HG02623 (cell line): ENCODE data around the gene RBBP8NL.

Source experiments
- ATAC-seq: cut with Tn5 transposase; IDR thresholded peaks from one replicate; pipeline ENCODE4 v1.9.1; 2021; ENCODE audit warnings: moderate library complexity; ENCODE audit not compliant: unreplicated experiment

RBBP8NL gene

DNA sequence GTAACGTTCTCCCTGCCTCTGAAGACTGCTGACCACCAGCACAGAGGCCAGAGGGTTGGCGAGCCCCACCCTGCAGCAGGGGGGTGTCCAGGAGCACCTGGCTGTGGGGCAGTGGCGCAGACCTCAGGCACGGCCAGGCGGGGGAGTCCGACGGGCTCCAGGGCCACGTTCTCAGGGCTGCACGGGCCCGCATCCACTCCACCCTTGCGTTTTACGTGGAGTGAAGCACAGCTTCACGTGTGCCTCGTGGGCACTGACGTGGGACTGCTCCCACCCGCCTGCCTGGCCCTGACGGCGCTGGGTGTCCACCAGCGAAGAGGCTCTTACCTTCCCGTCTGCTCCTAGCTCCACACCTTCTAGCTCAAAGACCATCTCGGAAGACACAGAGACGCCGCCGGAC is 33.5 kb downstream of the RBBP8NL start:
- no peak for ATAC-seq

DNA sequence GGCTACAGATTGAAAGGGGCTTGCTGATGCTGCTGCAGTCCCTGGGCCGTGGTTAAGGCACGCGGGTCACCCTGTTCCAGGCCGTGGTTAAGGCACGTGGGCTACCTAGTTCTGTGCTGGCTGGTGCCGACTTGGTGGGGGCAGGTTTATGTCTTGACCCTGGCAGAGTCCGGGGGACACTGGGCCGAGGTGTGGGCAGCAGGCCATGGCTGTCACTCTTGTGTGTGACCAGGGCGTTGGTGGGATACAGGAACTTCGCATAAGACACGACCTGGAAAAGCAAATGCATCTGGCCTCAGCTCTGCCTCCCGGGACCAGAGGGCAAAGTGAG is 34.0 kb downstream of the RBBP8NL start:
- no peak for ATAC-seq

DNA sequence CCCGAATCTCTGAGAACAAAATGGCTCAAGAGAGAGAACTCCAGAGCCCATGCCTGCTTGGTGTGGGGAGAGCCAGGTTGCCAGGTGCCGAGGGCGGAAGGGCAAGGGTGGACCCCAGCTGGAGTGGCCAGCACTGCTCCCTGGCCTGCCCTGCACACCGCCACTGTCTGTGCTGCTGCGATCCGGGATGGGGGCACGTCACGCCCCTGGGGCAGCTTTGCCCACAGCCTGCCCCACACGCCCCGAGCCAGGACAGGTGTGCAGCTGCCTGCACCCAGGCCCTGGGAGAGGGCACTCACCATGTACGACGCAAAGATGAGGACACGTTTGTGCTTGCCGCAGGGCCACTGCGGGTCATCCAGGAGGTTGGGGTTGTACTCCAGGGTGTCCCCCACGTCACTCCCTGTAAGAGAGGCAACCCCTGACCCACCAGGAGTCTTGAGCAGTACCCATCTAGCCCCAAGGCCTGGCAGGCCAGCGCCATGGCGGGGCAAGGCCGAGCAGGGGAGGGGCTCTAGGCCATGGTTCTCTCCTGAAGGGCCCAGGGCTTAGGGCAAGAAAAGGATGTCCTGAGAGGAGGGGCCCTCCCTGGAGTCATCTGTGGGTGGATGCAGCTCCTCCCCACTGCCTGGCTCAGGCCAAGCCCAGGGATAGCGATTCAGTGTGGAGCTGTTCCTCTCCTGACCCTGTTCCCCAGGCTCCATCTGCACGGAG is 34.6 kb downstream of the RBBP8NL start:
- ATAC-seq, result no peak

DNA sequence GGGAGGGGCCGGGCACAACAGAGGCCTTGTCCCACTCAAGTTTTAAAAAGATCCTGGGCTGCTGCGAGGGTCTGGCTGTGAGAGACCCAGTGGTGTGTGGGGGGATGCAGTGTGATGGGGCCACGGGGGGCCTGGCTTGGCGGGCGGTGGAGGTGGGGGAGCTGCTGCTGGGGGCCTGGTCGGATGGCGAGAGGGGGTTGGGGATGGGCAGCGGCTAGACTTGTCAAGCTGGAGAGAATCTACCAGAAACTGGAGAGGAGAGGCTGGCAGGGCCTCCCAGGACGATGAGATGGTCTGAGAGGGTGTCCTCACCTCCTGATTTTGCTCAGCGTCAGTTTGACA is 35.3 kb downstream of the RBBP8NL start:
- ATAC-seq, result no peak

DNA sequence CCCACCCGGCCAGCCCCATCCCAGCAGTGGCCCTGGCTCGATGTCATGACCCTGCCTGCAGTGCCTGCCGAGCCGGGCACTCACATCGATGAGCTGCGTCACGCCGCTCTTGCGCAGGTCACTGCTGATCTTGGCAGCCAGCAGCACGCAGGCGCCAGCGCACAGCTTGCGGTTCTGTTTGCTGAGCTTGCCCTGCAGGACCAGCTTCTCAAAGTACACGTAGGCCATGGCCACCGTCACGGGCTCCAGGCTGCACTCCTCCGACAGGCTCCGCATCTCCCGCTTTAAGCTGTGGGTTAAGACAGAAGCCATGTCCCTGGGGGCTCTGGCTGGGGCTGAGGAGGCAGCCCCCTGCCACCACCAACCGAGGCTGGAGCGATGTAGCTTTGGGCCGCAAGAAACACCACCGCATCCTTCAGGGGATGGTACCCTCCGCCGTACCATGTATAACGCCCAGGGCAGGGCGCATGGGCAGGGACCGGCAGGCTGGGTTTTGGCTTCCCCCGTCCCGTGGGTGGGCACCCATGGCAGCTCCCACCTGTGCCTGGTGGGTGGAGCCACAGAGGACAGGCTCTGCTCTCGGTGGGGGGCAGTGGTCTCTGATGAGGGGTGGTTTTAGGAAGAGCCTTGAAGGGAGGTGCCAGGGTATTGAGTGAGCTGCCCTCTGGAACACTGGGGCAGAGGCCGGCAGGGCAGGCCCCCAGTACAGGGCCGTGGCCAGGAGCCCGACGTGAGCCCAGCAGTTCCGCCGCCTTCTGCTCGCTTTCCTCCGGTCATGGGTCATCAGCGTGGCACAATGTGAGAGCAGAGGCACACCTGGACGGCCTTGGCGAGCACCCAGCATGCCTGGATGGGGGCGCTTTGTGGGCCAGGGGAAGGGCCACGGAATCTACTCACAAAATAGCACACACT is 35.9 kb downstream of the RBBP8NL start:
- ATAC-seq, result no peak

DNA sequence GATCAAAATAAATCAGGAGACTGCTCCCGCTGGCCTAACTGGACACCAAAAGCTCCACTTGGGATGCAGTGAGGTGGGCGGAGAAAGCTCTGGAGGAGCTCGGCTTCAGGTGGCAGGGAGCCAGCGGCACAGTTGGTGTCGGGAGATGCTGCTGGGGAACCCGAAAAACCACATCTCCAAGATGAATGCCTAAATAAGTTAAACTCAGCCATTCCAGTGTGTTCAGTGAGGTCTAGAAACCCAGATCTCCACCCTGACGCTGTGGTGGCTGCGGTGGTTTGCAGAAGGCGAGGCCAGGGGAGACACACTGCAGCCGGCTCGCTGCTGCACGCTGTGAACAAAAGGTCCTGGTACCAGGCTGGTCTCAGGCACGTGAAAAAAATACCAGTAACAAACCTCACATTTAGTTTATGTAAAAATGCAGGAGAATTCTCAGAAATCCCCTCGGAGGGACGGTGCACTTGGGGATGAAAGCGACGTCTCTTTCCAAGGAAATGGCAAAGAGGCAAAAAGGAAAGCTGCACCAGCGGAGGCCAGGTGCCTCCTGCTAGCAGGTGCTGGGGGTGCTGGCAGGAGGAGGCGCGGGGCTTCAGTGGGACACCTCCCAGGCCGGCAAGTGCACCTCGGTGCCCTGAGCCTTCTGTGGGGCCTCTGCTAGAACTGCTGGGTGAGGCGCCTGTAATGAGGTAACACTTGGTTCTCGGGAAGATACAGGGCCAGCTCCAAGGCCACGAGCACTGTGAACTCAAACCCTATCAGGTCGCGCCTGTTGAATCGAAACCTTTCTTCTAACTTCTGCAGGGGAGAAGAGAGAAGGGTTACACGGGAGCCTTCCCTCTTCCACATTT is 36.8 kb downstream of the RBBP8NL start:
- no peak for ATAC-seq

DNA sequence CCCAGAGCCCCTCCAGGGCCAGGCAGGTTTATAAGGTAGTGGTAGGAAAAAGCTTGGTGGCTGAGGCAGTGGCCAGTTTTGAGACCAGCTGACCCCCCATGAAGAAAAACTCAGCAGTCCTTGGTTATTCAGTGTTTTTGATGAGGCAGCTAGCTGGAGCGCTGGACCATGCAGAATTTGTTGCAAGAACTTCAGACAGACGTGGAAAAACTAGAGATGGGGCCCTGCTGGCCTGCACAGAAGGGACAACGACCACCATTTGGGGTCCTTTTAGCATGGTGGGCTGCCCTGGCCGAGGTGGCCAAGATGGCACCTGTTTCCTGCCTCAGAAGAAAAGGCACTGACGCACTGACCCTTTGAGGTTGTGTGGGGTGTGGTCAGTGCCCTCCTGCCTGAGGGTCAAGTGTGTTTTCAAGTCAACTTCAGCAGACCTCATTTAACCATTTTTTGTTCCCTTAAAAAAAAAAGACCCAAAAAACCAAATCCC is 37.7 kb downstream of the RBBP8NL start:
- no peak for ATAC-seq

GRCh38 chr20:62388839-62389600 is 38.3 kb downstream of the RBBP8NL start:
- no peak for ATAC-seq

DNA sequence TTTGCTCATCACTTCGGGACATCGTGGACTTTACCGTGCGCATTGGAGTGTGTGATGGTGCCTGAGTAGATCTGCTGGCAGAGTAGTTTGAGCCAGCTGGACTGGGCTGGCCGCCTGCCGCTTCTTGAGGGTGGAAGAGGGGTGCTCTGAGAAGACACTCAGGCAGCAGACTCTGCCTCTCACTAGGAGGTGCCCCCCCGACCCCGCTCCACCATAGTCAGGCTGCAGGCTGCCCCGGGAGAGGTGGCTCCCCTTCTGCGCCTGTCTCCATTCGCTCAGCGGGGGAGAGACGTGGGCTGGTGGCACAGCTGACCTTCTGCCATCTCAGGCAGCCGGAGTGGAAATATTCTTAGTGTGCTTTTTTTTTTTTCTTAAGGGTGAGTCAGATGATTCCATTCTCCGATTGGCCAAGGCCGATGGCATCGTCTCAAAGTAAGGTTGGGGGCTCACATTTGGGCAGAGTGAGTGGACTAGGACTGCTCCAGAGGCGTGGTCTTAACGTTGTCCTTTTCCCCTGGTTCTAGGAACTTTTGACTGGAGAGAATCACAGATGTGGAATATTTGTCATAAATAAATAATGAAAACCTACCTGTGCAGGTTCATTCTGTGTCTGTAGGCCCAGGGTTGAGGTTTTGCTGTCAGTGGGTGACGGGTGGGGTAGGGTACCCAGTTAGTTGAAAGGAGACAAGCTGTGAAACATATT is 39.3 kb downstream of the RBBP8NL start:
- no peak for ATAC-seq

DNA sequence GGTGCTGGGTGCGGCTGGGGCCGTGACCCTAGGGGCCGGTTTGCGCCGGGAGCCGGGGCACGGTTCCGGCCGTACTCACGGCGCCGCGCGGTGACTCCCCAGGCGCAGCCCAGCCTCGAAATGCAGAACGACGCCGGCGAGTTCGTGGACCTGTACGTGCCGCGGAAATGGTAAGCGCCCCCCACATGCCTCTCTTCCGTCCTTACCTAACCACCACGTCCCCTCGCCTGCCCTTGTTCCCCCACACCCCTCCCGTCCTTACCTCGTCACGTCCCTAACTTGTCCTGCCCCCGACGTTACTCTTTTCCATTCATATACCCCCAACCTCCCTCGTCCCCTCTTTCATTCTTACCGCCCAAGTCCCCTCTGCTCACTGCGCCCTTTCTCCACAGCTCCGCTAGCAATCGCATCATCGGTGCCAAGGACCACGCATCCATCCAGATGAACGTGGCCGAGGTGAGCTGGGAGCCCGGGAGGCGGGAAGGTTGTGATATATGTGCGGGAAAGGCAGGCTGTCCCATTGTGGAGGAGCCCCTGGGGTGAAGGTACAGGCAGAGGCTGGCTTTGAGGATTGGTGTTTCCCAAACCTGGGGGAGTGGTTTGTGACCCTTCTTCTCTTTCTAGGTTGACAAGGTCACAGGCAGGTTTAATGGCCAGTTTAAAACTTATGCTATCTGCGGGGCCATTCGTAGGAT is 40.0 kb downstream of the RBBP8NL start:
- no peak for ATAC-seq

GRCh38 chr20:62386383-62387218 is 40.7 kb downstream of the RBBP8NL start, which contains the start of gene RPS21:
TSS of gene RPS21 (plus strand) at chr20:62387103. CDS start at chr20:62387339, 236 bp downstream.
- peak; percentile 69 for ATAC-seq

DNA sequence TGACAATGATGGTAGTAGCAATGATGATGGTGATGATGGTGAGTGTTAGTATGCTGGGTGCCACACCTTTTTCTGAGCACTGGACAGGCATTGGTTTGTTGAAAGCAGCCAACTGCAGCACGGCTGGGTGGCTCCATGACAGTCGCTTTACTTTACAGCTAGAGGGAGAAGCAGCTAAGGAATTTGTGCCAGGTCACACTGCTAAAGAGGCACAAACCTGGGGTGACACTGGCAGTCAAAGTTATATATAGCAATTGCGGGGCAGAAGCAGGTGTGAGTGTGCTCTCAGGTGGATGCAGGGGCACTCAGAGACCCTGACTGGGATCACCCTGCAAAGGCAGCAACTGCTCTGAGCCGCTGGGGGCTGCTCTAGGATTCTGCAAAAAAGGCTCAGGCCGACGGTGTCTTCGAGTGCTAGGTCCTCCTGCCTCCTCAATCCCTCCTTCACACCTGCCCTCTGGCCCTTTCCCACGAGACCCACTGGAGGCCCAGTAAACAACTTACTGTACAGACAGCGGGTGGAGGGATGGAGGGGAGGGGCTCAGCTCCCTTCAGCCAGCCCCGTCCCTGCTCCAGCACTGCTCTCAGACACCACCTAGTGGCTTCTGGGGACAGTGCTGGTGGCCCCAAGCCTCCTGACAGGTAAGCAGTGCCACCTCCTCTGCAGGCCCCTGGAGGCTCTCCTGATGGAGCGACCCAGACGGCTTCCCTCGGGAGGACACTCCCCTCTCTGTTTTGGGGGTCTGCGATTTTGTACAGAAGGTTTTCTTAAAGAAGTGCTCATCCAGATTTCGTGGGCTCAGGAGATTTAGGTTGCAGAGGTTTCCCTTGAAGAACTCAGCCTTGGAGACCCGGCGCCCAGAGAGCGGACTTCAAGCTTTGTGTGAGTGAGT is 44.8 kb downstream of the RBBP8NL start:
- peak; percentile 59 for ATAC-seq

GRCh38 chr20:62381842-62382241 is 45.5 kb downstream of the RBBP8NL start:
- no peak for ATAC-seq

- no peak for ATAC-seq
Measured at GRCh38 chr20:62381202-62381797, 46.0 kb downstream of the RBBP8NL start.

DNA sequence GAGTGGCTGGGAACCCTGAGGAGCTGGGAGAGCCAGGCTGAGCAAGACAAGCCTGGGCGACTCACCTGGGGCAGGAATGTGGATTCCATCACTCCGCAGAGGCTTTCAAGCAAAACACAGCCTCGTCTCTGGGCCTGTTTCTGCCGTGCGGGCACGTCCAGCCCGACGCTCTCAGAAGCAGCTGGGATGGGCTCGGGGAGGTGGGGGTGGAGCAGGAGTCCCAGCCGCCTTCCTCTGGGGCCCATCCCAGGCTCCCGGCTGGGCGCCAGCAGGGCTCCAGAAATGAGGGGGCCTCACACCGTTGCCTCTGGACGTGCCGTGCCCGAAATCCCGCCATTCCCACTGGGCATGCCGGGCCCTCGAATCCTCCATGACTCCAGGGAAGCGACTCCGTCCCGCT is 49.1 kb downstream of the RBBP8NL start:
- ATAC-seq, result no peak

GRCh38 chr20:62377615-62378178 is 49.6 kb downstream of the RBBP8NL start:
- no peak for ATAC-seq

- no peak for ATAC-seq
Measured at GRCh38 chr20:62377064-62377461, 50.3 kb downstream of the RBBP8NL start.
